HepG2 (cell line): Measurements from ENCODE around the gene SLC7A8. TPM values are rescaled to one million over a fixed set of nuclear protein-coding genes. Genes with fewer than 3 reads are reported as not detected.

Source experiments
- NCOR1 ChIP-seq: fragments of 200-600 bp; sonication (generic); IDR thresholded peaks from 2 replicates; pipeline ENCODE4 v1.7.0; 2017; ENCODE audit warnings: antibody characterized with exemption, low read length, borderline replicate concordance
- PPARG ChIP-seq: conservative IDR thresholded peaks from 2 replicates; pipeline ENCODE4 v1.6.1; 2016; ENCODE audit warnings: missing biosample characterization, missing genetic modification reagents
- REL ChIP-seq: sonication (generic); formaldehyde crosslinking; conservative IDR thresholded peaks from 2 replicates; pipeline ENCODE4 v1.8.0; 2022; ENCODE audit warnings: mild to moderate bottlenecking, missing genetic modification reagents, moderate library complexity
- RXRA ChIP-seq: sonication (generic); formaldehyde crosslinking; IDR thresholded peaks from 2 replicates; pipeline ENCODE4 v1.5.1; 2020; ENCODE audit warnings: missing genetic modification reagents
- SMAD9 ChIP-seq: sonication (generic); formaldehyde crosslinking; IDR thresholded peaks from 2 replicates; pipeline ENCODE4 v1.5.1; 2020; ENCODE audit warnings: mild to moderate bottlenecking, missing genetic modification reagents
- SRF ChIP-seq: IDR thresholded peaks from 2 replicates; pipeline ENCODE4 v1.6.1; 2011; ENCODE audit warnings: mild to moderate bottlenecking, low read depth, low read length, moderate library complexity
- TSC22D2 ChIP-seq: sonication (generic); formaldehyde crosslinking; IDR thresholded peaks from 2 replicates; pipeline ENCODE4 v1.5.1; 2020; ENCODE audit warnings: missing genetic modification reagents, mild to moderate bottlenecking, borderline replicate concordance
- YEATS2 ChIP-seq: sonication (generic); formaldehyde crosslinking; IDR thresholded peaks from 2 replicates; pipeline ENCODE4 v1.4.0; 2020; ENCODE audit warnings: missing genetic modification reagents, borderline replicate concordance
- ZKSCAN8 ChIP-seq: IDR thresholded peaks from 2 replicates; pipeline ENCODE4 v1.6.1; 2016; ENCODE audit warnings: borderline replicate concordance, missing genetic modification reagents, missing compliant biosample characterization
- ZNF326 ChIP-seq: sonication (generic); formaldehyde crosslinking; IDR thresholded peaks from 2 replicates; pipeline ENCODE4 v1.4.0; 2020; ENCODE audit warnings: missing genetic modification reagents, borderline replicate concordance
- ZNF496 ChIP-seq: sonication (generic); formaldehyde crosslinking; IDR thresholded peaks from 2 replicates; pipeline ENCODE4 v1.8.1; 2023; ENCODE audit warnings: mild to moderate bottlenecking, moderate library complexity, missing genetic modification reagents; ENCODE audit not compliant: insufficient replicate concordance
- ZNF549 ChIP-seq: sonication (generic); formaldehyde crosslinking; IDR thresholded peaks from 2 replicates; pipeline ENCODE4 v1.5.0; 2020; ENCODE audit warnings: missing genetic modification reagents
- polyA plus RNA-seq, 8 experiments: library from polyadenylated mRNA; depleted of rRNA in 3 of 8; stranded (reverse) in 7 of 8; unstranded in 1 of 8; fragments of >200 nt; fragmentation: Illumina TruSeq in 4 of 8; extraction: Trizol in 4 of 8; gene quantifications; 2 replicates each; pipeline versions ENCODE4 v1.2.1 to v1.2.3, GENCODE V29; 2011 to 2016; ENCODE audit warnings: low read depth in 4 of 8, missing spikeins in 1 of 8, mixed read lengths in 1 of 8; ENCODE audit not compliant: insufficient read depth in 1 of 8
- total RNA-seq, 5 experiments: library from RNA; depleted of rRNA; stranded (reverse); fragments of >200 nt; fragmentation: Illumina TruSeq; extraction: Trizol; gene quantifications; 2 replicates each; pipeline ENCODE4 v1.2.3, GENCODE V29; 2016; ENCODE audit warnings: low read depth in 1 of 5
- TF ChIP-seq, protein P1 (sequence below): sonication (generic); formaldehyde crosslinking; IDR thresholded peaks from 2 replicates; pipeline ENCODE4 v1.5.1; 2020; ENCODE audit warnings: mild to moderate bottlenecking, missing genetic modification reagents, moderate library complexity
- TF ChIP-seq, protein P2 (sequence below): IDR thresholded peaks from 2 replicates; pipeline ENCODE4 v1.6.1; 2012; ENCODE audit warnings: low read depth, low read length, improper control_type of control experiment
- TF ChIP-seq, protein P3 (sequence below): IDR thresholded peaks from 2 replicates; pipeline ENCODE4 v1.6.1; 2016; ENCODE audit warnings: missing compliant biosample characterization, missing genetic modification reagents, borderline replicate concordance
- TF ChIP-seq, protein P4 (sequence below): sonication (generic); formaldehyde crosslinking; IDR thresholded peaks from 2 replicates; pipeline ENCODE4 v1.4.0; 2020; ENCODE audit warnings: missing genetic modification reagents
- TF ChIP-seq, protein P5 (sequence below): sonication (generic); formaldehyde crosslinking; IDR thresholded peaks from 2 replicates; pipeline ENCODE4 v1.8.0; 2022; ENCODE audit warnings: missing genetic modification reagents, mild to moderate bottlenecking, inconsistent platforms, borderline replicate concordance

SLC7A8 gene
- total and polyA plus RNA-seq, 2 of the 13 experiments (the other 11 are each of a cell fraction or from before 2014, with no cell fraction given) = 0.25 TPM; not detected in 1

DNA sequence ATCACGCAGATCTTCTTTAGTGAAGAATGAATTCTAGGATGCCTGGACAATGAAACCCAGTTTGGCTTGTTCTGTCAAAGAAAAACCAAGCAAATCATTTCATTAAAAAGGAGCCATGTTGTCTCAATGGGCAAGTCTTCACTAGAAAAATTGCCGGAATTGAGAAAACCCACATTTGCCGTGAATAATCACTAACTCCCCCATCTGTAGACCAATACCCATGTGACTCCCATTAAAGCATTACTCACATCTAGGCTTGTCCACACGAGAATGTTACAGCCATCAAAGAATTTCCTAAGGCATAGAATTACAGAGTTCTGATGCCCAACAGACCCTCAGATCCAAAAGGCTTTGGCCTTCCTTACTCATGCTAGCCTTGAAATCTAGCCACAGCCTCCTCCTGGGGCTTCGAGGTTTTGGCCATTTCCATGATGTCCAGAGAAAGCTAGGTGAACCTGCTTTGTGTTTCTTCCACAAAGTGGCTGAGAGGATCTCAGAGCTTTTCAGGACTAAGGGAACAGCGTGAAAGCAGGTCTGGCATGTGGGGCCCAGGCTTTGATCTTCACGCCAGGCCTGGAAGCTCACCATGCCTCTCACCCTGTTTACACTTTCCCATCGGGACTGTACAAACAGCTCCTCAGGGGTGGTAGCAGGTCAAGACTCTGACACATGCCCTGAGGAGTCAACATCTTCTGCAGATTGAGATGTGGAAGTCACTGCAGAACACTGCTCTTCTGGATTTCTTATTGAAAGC is 12.1 kb downstream of the SLC7A8 start (continued):
- TF ChIP-seq, protein P1, sequence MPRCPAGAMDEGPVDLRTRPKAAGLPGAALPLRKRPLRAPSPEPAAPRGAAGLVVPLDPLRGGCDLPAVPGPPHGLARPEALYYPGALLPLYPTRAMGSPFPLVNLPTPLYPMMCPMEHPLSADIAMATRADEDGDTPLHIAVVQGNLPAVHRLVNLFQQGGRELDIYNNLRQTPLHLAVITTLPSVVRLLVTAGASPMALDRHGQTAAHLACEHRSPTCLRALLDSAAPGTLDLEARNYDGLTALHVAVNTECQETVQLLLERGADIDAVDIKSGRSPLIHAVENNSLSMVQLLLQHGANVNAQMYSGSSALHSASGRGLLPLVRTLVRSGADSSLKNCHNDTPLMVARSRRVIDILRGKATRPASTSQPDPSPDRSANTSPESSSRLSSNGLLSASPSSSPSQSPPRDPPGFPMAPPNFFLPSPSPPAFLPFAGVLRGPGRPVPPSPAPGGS = no peak
- TF ChIP-seq ZNF496 (no peak), NCOR1 (no peak), RXRA (CRISPR knock-in tag) (peak; percentile 47; the same call in 1 of the 2 replicates), PPARG (CRISPR knock-in tag) (no peak), TSC22D2 (CRISPR knock-in tag) (no peak), ZNF549 (no peak), SMAD9 (CRISPR knock-in tag) (no peak), REL (no peak), ZKSCAN8 (no peak), SRF (no peak), ZNF326 (CRISPR knock-in tag) (no peak), YEATS2 (CRISPR knock-in tag) (no peak)
- TF ChIP-seq, protein P2, sequence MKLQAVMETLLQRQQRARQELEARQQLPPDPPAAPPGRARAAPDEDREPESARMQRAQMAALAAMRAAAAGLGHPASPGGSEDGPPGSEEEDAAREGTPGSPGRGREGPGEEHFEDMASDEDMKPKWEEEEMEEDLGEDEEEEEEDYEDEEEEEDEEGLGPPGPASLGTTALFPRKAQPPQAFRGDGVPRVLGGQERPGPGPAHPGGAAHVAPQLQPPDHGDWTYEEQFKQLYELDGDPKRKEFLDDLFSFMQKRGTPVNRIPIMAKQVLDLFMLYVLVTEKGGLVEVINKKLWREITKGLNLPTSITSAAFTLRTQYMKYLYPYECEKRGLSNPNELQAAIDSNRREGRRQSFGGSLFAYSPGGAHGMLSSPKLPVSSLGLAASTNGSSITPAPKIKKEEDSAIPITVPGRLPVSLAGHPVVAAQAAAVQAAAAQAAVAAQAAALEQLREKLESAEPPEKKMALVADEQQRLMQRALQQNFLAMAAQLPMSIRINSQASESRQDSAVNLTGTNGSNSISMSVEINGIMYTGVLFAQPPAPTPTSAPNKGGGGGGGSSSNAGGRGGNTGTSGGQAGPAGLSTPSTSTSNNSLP = no peak
- TF ChIP-seq, protein P3, sequence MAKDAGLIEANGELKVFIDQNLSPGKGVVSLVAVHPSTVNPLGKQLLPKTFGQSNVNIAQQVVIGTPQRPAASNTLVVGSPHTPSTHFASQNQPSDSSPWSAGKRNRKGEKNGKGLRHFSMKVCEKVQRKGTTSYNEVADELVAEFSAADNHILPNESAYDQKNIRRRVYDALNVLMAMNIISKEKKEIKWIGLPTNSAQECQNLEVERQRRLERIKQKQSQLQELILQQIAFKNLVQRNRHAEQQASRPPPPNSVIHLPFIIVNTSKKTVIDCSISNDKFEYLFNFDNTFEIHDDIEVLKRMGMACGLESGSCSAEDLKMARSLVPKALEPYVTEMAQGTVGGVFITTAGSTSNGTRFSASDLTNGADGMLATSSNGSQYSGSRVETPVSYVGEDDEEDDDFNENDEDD = peak; percentile 38; the same call in 1 of the 2 replicates
- TF ChIP-seq, protein P4, sequence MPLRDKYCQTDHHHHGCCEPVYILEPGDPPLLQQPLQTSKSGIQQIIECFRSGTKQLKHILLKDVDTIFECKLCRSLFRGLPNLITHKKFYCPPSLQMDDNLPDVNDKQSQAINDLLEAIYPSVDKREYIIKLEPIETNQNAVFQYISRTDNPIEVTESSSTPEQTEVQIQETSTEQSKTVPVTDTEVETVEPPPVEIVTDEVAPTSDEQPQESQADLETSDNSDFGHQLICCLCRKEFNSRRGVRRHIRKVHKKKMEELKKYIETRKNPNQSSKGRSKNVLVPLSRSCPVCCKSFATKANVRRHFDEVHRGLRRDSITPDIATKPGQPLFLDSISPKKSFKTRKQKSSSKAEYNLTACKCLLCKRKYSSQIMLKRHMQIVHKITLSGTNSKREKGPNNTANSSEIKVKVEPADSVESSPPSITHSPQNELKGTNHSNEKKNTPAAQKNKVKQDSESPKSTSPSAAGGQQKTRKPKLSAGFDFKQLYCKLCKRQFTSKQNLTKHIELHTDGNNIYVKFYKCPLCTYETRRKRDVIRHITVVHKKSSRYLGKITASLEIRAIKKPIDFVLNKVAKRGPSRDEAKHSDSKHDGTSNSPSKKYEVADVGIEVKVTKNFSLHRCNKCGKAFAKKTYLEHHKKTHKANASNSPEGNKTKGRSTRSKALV = no peak
- TF ChIP-seq, protein P5, sequence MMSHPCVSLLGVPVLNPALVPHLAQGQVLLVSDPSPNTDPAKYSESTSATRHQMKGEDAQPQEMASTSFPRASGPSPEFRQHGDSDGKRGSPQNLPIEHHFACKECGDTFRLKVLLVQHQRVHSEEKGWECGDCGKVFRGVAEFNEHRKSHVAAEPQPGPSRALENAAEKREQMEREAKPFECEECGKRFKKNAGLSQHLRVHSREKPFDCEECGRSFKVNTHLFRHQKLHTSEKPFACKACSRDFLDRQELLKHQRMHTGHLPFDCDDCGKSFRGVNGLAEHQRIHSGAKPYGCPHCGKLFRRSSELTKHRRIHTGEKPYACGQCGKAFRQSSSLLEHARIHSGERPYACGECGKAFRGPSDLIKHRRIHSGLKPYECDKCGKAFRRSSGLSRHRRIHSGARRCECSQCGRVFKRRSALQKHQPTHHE (CRISPR knock-in tag) = no peak
